Measurements from ENCODE around the gene ZNF423. TPM values are rescaled to one million over a fixed set of nuclear protein-coding genes. Genes with fewer than 3 reads are reported as not detected.

ZNF423 gene
- total and polyA plus RNA-seq, 4 donors = 1.1 to 14.8 (median 3.3) TPM

GRCh38 chr16:49593424-49594040 lies 262.4 kb downstream of the ZNF423 start:
- H3K36me3 ChIP-seq (ENCODE audit: control insufficient read depth in 4 of 4, insufficient read depth in 4 of 4, low read length in 4 of 4) = no peaks in the 10 kb centered on the region
- 73 to 75% methylated on average over 8 of the region's 8 CpGs for WGBS, 2 donors
- DNase-seq (no peak), ATAC-seq (ENCODE audit: insufficient read depth, low FRiP score) (no peak)
- TF ChIP-seq, protein P1, sequence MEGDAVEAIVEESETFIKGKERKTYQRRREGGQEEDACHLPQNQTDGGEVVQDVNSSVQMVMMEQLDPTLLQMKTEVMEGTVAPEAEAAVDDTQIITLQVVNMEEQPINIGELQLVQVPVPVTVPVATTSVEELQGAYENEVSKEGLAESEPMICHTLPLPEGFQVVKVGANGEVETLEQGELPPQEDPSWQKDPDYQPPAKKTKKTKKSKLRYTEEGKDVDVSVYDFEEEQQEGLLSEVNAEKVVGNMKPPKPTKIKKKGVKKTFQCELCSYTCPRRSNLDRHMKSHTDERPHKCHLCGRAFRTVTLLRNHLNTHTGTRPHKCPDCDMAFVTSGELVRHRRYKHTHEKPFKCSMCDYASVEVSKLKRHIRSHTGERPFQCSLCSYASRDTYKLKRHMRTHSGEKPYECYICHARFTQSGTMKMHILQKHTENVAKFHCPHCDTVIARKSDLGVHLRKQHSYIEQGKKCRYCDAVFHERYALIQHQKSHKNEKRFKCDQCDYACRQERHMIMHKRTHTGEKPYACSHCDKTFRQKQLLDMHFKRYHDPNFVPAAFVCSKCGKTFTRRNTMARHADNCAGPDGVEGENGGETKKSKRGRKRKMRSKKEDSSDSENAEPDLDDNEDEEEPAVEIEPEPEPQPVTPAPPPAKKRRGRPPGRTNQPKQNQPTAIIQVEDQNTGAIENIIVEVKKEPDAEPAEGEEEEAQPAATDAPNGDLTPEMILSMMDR (IDR thresholded peaks at IDR 0.05; ENCODE audit: control extremely low read depth, extremely low read depth) = no peak
- H3K27me3 ChIP-seq (ENCODE audit: control insufficient read depth in 3 of 3, insufficient read depth in 3 of 3, low read length in 2 of 3) = no peaks in the 10 kb centered on the region
- H3K9me3 ChIP-seq (ENCODE audit: control insufficient read depth in 4 of 4, insufficient read depth in 3 of 4, low read length in 3 of 4) = no peaks in the 10 kb centered on the region
- H3K4me1 ChIP-seq (ENCODE audit: control insufficient read depth in 5 of 5, insufficient read depth in 5 of 5, low read length in 5 of 5) = peaks cover 0 to 78% (median 12%) of the 10 kb centered on the region in 5 donors
- no peak overlapping the region for H3K4me3 ChIP-seq
- H3K27ac ChIP-seq (ENCODE audit: low read depth in 1 of 2, low read length in 1 of 2) = no peak overlapping the region
- H3K9ac ChIP-seq (ENCODE audit: insufficient read depth in 1 of 2, low read length in 2 of 2) = no peak overlapping the region

DNA sequence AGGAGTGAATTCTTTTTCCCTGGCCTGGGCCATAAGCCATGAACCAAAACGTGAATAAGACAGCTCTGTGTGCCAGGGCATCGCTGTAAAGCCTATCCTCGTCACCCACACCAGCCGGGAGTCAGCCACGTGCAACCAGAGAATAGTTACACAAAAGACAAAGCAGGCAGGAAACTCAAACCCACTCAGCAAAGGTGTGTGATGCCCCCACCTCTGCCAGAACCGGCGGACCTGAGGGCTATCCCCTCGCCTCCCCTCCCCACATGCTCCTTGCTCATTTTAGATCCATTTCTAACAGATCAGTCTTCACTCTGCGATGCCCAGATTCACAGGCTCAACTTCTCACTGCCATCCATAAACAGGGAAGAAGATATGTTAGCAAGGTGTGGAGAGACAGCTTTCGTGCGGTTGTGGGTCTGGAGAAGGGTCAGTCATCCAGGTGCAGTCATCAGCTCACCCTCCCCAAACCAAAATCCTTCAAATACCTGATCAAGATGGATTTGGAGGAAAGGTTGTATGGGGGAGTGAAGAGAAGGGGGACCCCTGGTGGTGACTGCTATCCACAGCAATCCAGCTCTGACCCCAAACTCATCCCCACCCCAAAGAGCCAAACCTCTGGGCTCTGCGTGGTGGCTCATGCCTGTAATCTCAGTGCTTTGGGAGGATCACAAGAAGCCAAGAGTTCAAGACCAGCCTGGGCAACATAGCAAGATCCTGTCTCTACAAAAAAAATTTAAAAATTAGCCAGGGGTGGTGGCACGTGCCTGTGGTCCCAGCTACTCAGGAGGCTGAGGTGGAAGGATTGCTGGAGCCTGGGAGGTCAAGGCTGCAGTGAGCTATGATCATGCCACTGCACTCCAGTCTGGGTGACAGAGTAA lies 263.1 kb downstream of the ZNF423 start:
- peaks cover 0 to 78% (median 12%) of the 10 kb centered on the region in 5 donors for H3K4me1 ChIP-seq (ENCODE audit: control insufficient read depth in 5 of 5, insufficient read depth in 5 of 5, low read length in 5 of 5)
- ATAC-seq (ENCODE audit: insufficient read depth, low FRiP score) (no peak), DNase-seq (peak; percentile 19 to 59 (median 46))
- H3K9ac ChIP-seq (ENCODE audit: insufficient read depth in 1 of 2, low read length in 2 of 2) = no peak overlapping the region
- WGBS, 2 donors = 64% methylated on average over 13 of the region's 13 CpGs
- no peak overlapping the region for H3K4me3 ChIP-seq
- no peak overlapping the region for H3K27ac ChIP-seq (ENCODE audit: low read depth in 1 of 2, low read length in 1 of 2)
- TF ChIP-seq, protein P1 (IDR thresholded peaks at IDR 0.05; ENCODE audit: control extremely low read depth, extremely low read depth) = peak; percentile 32
- no peaks in the 10 kb centered on the region for H3K36me3 ChIP-seq (ENCODE audit: control insufficient read depth in 4 of 4, insufficient read depth in 4 of 4, low read length in 4 of 4)
- no peaks in the 10 kb centered on the region for H3K9me3 ChIP-seq (ENCODE audit: control insufficient read depth in 4 of 4, insufficient read depth in 3 of 4, low read length in 3 of 4)
- H3K27me3 ChIP-seq (ENCODE audit: control insufficient read depth in 3 of 3, insufficient read depth in 3 of 3, low read length in 2 of 3) = no peaks in the 10 kb centered on the region

DNA sequence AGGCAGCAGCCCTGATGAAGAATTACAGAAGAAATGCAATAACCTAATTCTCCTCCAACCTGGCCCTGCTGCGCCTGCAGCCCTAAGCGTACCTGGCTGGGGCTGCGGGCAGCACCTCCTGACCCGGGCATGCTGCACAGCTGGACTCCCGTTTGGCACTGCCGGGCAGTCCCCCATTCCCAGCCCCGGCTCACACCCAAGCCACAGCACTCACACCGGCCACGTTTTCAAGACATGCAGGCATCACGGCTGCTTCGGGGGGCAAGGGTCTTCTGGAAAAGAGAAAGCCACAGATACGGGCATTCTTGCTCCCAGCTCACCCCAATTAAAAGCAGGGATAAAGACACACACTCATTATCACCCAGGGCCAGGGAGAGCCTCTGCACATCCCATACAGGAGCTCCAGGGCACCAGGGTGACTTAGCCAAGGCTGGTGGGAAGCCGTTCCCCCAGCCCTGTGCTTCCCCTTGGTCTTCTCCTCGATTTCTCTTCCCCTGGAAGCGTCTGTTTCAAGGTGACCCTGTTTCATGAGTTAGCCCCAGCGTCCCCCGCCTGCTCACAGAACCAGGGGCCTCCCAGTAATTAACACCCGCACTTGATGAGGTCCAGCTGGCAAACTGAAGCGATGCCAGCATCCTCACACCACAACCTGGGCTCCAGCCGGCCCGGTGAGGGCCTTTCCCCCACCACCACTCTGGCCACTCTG lies 265.6 kb downstream of the ZNF423 start:
- Histone ChIP-seq H3K4me1 (ENCODE audit: control insufficient read depth in 5 of 5, insufficient read depth in 5 of 5, low read length in 5 of 5) (peaks cover 0 to 68% (median 5%) of the 10 kb centered on the region in 5 donors), H3K27me3 (ENCODE audit: control insufficient read depth in 3 of 3, insufficient read depth in 3 of 3, low read length in 2 of 3) (no peaks in the 10 kb centered on the region), H3K9me3 (ENCODE audit: control insufficient read depth in 4 of 4, insufficient read depth in 3 of 4, low read length in 3 of 4) (no peaks in the 10 kb centered on the region), H3K27ac (ENCODE audit: low read depth in 1 of 2, low read length in 1 of 2) (no peak overlapping the region), H3K9ac (ENCODE audit: insufficient read depth in 1 of 2, low read length in 2 of 2) (no peak overlapping the region), H3K4me3 (no peak overlapping the region), H3K36me3 (ENCODE audit: control insufficient read depth in 4 of 4, insufficient read depth in 4 of 4, low read length in 4 of 4) (no peaks in the 10 kb centered on the region)
- ATAC-seq (ENCODE audit: insufficient read depth, low FRiP score) = no peak
- no peak for DNase-seq
- TF ChIP-seq, protein P1 (IDR thresholded peaks at IDR 0.05; ENCODE audit: control extremely low read depth, extremely low read depth) = no peak
- 85 to 86% methylated on average over 21 of the region's 21 CpGs for WGBS, 2 donors

All from lung (tissue), 12 donors.